Urothelium cell line (cell line): ENCODE measurements around the gene GHRH.

Experiments used
- DNase-seq: peaks from one replicate; pipeline ENCODE4 v3.0.0; 2011; ENCODE audit warnings: low spot score, mixed read lengths
- FAIRE-seq: peaks from 2 replicates; lab custom pipeline; 2011; peaks lifted over from hg19 to GRCh38; lab: Jason Lieb, UNC

GHRH gene

DNA sequence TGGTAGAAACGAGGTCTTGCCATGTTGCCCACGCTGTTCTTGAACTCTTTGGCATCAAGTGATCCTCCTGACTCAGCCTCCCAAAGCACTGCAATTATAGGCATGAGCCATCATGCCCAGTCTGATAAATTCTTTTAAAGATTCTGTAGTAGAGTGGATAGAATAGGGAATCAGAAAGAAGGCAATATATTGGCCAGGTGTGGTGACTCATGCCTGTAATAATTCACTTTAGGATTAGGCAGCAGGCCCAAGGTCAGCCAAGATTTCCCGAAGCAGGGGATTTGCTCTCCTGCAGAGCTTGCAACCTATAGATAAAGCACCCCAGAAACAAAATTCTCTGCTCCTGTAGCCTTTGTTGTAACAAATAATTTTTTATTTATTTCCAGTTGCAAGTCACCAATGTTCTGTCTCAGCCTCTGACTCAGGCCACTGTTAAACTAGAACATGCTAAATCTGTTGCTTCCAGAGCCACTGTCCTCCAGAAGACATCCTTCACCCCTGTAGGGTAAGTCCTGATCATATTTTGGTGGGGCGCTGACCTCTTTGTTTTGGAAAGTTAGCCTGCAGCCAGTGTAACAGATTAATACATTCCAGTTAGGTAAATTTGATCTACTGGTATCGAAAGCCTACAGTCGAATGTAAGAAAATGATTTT is 51.8 kb downstream of the GHRH start:
- FAIRE-seq, result no peak

GRCh38 chr20:37209193-37209592 is 52.4 kb downstream of the GHRH start:
- DNase-seq (no peak), FAIRE-seq (no peak)

More for the DNA sequence above, 51.8 kb downstream of the GHRH start:
- no peak for DNase-seq

GRCh38 chr20:37207171-37207570 is 54.4 kb downstream of the GHRH start:
- FAIRE-seq (no peak), DNase-seq (no peak)

GRCh38 chr20:37205794-37206193 is 55.8 kb downstream of the GHRH start:
- FAIRE-seq (no peak), DNase-seq (no peak)

- no peak for FAIRE-seq
These were observed 56.5 kb downstream of the GHRH start for GRCh38 chr20:37205130-37205529.

GRCh38 chr20:37204056-37204455 is 57.6 kb downstream of the GHRH start:
- DNase-seq (no peak), FAIRE-seq (no peak)

More at GRCh38 chr20:37205130-37205529, 56.5 kb downstream of the GHRH start:
- no peak for DNase-seq

DNA sequence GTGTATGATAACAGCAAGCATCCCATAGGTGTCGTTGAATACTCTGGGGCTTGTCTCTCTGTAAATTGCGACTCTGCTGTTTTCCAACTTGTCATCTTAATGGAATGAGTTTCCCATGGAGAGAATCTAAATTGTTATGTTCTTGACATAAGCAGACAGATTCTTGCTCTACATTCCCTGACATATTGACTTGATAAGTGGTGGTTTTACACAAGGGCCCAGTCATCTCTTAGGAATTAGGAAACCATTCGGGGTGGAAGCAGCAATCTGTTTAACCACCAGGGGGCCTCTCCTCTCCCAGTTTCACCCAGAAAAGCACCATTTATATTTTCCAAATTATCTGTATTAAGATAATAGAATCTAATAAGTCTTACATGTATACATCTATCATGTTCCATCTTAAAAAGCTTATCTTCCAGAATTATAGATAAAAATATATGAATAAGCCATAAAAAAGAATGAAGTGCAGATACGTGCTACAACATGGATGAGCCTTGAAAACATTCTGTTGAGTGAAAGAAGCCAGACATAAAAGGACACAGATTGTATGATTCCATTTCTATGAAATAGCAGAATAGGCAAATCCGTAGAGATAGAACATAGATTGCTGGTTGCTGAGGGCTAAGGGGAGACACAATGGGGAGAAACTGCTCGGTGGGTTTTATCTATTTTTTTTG is 59.2 kb downstream of the GHRH start:
- no peak for FAIRE-seq

GRCh38 chr20:37201827-37202162 is 59.8 kb downstream of the GHRH start:
- no peak for DNase-seq
- no peak for FAIRE-seq

More for the DNA sequence above, 59.2 kb downstream of the GHRH start:
- DNase-seq, result peak; percentile 81
